ENCODE measurements around the gene TACC3.

DNA sequence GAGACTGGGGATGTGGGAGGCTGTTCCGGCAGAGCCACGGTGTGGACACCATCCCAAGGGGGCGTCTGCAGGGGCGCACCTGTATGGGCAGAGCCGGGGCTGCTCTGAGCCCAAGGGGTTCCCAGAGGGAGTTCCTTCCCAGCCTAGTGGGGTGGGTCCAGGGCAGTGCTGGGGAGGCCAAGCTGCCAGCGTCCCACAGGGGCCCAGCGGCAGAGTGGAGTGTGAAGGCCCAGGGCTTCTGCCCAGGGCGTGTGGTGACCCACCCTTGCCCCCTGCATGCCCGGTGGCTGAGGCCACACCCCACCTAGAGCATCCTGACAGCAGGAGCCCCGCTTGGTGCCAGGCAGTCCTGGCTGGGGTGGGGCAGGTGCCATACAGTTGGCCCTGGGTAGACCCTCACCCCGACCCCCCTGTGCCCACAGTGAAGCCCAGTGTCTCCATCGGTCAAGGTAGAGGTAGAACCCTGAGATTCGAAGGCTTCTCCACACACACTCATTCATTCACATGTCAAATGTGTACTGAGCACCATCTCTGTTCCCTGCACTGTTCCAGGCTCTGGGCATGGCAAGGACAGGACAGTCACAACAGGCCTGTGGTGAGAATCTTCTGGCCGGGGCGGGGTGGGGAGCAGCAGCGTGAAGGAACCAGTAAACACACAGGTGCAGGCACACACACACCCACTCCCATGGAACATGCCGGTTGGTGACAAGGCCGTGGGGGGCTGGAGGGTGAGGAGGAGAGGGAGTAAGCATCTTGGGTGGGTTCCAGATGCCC, 29.2 kb downstream of the TACC3 start:
- TF ChIP-seq, protein P1, sequence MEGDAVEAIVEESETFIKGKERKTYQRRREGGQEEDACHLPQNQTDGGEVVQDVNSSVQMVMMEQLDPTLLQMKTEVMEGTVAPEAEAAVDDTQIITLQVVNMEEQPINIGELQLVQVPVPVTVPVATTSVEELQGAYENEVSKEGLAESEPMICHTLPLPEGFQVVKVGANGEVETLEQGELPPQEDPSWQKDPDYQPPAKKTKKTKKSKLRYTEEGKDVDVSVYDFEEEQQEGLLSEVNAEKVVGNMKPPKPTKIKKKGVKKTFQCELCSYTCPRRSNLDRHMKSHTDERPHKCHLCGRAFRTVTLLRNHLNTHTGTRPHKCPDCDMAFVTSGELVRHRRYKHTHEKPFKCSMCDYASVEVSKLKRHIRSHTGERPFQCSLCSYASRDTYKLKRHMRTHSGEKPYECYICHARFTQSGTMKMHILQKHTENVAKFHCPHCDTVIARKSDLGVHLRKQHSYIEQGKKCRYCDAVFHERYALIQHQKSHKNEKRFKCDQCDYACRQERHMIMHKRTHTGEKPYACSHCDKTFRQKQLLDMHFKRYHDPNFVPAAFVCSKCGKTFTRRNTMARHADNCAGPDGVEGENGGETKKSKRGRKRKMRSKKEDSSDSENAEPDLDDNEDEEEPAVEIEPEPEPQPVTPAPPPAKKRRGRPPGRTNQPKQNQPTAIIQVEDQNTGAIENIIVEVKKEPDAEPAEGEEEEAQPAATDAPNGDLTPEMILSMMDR (IDR thresholded peaks at IDR 0.05; ENCODE audit: low read depth, low read length, poor library complexity, severe bottlenecking), result no peak
- no peak for TF ChIP-seq EZH2phosphoT487 (IDR thresholded peaks at IDR 0.05; ENCODE audit: borderline replicate concordance, low read length)
